RPMI8226 (cell line): ENCODE data around the gene MAEA.

Source experiments
- DNase-seq: peaks from one replicate; pipeline ENCODE4 v3.0.0-alpha.2; 2015

Gene MAEA

DNA sequence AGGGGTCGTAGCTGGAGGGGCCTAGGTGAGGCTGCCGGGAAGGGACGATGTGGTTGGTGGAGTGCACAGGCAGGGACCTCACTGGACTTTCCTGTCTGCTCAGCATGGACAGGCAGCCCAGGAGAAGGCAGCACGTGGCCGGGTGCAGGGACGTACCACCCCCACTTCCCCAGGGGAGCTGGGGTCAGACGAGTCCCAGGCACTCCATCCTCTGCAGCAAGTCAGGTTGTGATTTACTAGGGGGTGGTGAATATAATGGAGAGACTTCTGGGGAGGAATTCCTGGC is 39.2 kb upstream of the MAEA start:
- no peak for DNase-seq

DNA sequence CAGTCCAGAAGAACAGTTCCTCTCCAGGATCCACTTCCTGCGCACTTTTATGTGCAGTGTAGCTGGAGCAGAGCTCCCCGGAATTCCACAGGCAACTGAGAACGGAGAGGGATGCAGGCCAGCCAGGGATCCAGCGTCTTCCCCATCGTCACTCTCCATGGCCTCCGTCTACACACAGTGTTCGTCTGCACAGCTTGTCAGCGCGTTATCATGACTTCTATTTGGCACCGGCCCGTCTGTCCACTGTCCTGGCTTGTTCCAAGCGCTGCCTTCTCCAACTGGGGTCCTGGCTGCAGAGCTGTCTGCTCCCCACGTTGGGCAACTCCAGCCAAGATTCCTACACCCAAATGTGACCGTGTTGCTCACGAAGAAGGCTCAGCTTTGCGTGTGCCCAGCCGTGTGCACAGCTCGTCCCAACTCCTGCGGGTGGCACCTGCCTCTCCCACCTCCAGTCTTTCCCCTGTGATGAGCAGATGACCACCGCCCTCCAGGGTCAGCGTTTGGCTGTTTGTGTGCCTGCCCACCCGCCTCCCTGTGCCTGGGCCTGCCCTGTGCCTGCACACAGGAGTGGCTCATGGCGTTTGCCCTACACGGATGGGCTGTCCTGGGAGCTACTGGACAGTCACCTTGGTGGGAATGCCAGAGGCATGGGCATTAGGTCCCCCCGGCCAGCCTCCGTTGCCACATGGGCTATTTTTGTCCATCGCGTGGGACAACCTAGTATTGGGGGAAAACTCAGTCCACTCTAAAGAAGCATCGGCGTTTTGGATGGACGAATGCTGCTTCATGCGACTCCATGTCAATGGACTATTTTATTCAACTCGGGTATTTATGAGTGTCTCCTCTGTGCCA is 38.5 kb upstream of the MAEA start:
- no peak for DNase-seq

DNA sequence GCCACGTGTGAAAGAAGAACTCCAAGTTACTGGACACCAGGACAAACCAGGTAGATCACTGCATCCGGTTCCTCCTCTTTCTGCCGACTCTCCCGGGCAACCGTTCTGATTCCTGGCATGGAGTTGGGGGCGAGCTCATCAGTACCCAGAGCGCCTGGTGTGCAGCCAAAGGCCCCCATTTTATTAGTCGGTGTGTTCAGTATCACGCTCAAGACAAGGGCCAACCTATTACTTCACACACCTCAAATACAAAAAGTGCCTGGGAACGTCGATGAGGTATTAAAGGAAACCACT is 38.0 kb upstream of the MAEA start:
- no peak for DNase-seq

DNA sequence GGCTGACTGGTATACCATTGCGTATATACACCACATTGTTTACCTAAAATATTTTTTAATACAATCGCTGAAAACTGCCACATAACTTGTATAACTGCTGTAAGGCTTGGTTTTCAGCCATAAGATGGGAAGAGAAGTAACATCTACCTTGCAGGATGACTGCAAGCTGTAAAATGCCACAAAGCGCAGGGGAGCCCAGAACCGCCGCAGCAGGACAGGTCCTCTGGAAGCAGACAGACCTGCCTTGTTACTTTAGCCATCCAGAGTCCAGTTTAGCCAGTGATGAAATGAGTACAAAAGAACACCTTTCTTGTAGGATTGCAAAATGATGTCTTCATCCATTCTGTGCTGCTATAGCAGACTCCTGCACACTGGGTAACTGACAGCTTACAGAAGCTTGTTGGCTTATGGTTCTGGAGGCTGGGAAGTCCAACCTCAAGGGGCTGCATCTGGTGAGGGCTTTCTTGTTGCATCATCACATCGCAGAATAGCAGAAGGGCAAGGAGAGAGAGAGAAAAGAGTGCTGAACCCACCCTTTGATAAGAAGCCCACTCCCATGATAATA is 36.7 kb upstream of the MAEA start:
- no peak for DNase-seq

DNA sequence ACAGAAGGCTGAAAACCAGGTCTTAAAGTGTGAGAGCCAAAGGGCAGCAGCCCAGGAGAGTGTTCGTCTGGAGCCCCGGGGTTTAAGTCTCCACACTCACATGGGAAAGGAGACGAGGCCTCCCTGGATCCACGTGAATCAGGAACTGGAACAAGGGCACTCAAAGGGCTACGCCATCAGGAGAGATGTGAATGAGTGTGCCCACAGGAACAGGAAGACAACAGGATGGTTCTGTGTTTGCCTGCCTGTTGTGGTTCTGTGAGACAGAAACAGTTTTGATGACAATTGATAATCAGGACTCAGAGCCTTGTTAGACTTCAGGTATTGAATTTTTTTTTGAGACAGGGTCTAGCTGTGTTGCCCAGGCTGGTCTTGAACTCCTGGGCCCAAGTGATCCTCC is 35.9 kb upstream of the MAEA start:
- DNase-seq: no peak

DNA sequence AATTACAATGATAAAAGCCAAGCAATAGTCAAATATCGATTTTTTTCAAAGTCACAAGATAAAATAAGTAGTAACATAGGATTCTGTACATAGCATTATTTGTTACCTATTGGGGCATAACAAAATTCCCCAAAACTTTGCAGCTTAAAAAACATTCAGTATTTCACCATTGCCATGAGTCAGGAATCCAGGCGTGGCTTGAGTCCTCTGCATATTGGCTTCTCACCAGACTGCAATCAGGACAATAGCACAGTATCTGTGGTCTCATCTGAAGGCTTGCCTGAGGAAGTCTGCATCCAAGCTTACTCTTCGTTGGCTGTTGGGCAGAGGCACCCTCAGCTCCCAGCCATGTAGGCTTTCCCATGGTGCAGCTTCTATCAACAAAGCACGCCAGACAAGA is 34.5 kb upstream of the MAEA start:
- no peak for DNase-seq

DNA sequence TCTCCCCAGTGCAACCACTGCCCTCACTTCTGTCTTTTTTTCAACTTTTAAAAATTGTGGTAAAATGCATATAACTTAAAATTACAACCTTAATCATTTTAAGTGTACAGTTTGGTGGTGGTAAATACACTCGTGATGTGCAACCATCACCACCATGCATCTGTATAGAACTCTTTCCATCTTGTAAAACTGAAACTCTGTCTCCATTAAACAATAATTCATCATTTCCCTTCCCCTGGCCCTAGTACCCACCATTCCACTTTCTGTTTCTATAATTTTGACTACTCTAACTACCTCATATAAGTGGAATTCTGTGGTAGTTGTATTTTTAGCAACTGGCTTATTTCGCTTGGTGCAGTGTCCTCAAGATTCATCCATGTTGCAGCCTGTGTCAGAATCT is 34.0 kb upstream of the MAEA start:
- no peak for DNase-seq

DNA sequence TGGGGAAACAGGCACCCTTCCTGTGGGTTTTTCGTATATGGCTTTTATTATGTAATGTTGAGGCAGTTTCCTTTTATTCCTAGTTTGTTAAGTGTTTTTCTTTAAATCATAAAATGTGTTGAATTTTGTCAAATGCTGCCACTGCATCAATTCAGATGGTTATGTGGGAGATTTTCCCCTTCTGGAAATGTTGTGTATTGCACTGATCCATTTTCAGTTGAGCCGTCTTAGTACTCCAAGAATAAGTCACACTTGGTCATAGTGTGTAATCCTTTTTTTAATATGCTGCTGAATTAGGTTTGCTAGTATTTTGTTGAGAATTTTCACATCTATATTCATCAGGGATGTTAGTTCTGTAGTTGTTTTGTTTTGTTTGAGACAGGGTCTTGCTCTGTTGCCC is 31.2 kb upstream of the MAEA start:
- no peak for DNase-seq

DNA sequence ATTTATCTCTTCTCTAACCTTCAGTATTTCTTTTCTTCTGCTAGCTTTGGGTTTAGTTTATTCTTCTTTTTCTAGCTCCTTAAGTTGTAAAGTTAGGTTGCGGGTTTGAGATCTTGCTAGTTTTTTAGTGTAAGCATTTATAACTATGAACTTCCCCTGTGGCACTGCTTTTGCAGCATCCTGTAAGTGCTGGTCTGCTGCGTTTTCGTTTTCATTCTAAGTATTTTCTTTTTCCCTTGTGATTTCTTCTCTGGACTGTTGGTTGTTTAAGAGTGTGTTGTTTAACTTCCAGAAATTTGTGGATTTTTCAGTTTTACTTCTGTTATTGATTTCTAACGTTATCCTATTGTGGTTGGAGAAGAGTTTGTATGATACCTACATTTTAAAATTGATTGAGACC is 29.7 kb upstream of the MAEA start:
- no peak for DNase-seq

DNA sequence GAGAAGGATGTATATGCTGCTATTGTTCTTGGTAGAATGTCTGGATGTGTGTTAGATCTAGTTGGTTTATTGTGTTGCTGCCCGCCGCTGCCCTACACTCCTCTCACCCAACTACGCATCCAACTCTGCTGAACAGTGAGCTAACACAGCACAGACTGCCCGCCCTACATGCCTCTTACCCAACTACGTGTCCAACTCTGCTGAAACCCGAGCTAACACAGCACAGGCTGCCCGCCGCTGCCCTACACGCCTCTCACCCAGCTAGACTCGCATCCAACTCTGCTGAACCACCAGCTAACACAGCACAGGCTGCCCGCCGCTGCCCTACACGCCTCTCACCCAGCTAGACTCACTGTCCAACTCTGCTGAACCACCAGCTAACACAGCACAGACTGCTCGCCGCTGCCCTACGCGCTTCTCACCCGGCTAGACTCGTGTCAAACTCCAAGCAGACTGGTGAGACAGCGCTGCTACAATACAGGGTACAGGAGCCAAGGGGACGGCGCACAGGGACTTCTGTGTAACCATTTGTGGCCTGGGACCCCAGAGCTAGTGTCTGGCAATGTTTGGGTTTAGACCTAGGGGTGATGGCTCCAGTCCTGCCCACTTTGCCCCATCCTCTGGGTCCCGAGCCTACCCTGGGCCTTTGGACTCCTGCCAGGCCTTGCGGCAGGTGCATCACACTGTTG is 29.1 kb upstream of the MAEA start:
- no peak for DNase-seq

DNA sequence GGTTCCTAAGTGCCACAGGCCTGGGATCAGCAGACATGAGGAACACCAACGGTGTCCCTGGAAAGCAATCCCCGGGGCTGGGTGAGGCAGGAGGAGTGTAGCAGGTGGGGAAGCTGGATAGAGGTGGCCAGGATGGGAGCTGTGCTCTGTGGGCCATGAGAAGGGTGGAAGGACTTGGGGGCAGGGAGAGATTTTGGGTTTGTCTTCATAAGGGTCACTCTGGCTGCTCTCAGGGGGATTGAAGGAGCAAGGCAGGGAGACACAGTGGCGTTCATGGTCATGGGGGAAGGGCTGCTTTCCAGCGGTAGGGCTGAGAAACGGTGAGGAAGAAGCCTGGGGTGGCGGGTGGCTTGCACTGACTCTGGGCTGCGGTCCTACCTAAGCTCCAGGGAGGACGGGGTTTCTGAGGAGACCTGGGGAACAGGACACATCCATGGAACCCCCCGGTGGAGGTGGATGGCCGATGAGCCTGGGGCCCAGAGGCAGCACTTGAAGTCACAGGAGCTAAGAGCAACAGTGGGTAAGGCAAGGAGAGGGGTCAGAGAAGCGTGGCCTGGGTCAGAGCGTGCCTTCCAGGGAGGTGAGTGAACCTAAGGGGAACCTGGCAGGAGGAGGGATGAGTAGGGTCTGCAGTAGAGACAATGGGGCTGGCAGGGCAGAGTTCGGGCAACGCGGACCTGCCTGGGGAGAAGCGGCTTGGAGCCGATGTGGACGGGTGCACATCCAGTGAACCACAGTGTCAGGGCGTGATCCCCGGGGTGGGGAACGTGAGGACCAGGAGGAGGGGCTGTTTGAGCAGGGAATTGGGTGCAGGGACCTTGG is 28.4 kb upstream of the MAEA start:
- DNase-seq: no peak

DNA sequence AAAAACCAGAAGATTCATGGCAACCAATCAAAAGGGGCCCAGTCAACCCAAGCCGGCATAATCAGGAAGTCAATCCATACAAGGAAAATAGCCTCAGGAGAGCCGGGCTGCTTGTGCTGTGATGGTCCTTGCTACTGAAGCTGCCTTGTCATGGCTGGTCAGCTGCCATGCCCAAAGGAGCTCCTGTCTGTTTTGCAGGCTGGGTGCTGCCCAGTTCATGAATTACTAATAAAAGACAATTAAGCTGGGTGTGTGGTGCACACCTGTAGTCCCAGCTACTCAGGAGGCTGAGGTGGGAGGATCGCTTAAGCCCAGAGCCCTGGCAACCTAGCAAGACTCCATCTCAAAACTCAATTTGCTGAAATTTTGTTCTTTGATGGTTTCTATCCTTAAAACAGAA is 24.7 kb upstream of the MAEA start:
- DNase-seq: no peak

DNA sequence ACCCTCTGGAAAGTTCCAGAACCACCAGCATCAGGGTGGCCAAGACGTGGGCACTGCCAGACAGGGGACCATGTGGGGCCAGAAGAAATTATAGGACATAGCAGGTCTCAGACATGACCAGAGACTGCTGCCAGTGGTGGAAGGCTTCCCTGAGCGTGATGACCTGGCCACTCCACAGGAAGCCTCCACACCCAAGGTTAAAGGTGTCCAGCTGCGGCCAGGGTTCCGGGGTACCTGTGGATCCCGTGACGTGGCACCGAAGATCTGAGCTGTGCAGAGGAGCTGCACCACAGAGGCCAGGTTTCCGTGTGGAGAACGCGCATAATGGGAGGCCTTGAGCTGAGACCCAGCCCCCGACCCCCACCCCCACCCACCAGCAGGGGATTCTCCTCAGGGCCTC is 24.3 kb upstream of the MAEA start:
- no peak for DNase-seq

DNA sequence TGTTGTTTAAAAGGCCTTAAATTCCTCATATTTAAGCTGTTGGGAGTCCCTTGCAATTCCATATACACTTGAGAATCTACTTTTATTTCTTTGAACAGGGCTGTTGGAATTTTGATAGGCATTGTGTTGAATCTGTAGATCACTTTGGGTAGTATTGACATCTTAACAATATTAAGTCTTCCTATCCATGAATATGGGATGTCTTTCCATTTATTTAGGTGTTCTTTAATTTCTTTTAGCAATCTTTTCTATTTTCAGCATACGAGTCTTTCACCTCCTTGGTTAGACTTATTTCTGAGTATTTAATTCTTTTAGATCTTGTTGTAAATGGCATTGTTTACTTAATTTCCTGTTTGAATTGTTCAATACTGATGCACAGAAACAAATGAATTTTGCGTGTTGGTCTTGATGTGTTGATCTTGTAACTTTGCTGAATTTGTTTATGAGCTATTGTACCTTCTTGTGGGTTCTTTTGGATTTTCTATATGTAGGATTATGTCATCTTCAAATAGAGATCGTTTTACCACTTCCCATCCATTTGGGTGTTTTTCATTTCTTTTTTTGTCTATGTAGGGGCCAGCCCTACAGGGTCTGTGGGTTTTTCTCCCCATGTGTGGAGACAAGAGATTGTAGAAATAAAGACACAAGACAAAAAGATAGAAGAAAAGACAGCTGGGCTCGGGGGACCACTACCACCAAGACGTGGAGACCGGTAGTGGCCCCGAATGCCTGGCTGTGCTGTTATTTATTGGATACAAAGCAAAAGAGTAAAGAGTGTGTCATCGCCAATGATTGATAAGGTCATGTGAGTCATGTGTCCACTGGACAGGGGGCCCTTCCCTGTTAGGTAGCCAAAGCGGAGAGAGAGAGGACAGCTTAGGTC is 22.6 kb upstream of the MAEA start:
- DNase-seq: no peak

DNA sequence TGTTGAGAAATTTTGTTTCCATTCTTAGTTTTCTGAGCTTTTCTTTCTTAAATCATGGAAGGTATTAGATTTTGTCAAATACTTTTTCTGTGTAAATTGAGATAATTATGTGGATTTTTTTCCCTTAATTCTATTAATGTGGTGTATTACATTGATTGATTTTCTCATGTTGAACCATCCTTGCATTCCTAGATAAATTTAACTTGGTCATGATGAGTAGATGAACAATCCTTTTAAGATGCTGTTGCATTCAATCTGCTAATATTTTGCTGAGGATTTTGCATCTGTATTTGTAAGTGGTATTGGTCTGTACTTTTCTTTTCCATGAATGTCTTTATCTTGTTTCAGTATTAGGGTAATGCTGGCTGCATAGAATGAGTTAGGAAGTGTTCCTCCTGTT is 20.5 kb upstream of the MAEA start:
- DNase-seq: no peak

DNA sequence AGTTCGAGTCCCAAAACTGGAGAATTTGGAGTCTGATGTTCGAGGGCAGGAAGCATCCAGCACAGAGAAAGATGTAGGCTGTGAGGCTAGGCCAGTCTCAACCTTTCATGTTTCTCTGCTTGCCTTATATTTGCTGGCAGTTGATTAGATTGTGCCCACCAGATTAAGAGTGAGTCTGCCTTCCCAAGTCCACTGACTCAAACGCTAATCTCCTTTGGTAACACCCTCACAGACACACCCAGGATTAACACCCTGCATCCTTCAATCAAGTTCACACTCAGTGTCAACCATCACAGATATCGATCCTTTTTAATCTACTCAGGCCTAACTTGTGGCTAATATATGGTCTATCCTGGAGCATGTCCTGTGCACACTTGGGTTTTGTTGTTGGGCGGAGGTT is 18.0 kb upstream of the MAEA start:
- no peak for DNase-seq

DNA sequence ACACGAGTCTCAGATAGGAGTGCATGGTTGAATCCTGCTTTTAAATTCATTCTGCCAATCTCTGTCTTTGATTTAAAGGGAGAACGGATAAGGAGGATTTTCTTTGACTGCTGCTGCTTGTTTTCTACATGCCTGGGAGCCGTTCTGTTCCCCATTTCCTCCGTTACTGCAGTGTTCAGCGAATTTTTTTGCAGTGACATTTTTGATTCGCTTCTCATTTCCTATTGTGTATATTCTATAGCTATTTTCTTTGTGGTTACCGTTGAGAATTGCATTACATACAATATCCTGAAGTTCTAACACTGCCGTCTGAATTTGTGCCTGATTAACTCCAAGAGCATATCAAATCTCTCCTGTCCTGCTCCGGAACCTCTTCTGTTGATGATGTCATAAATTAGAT is 14.8 kb upstream of the MAEA start:
- peak; percentile 21 for DNase-seq

DNA sequence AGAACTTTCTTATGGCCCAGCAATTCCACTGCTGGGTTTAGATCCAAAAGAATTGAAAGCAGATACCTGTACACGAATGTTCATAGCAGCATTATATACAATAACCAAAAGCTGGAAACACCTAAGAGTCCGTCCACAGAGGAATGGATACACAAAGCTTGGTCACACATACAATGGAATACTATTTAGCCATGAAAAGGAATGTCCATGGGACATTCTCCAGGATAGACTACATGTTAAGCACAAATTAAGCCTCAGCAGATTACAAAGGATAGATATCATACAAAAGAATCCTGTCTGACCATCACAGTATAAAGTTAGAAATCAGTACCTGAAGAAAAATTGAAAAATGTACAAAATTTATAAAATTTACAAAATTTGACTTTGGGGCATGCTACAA is 12.7 kb upstream of the MAEA start:
- DNase-seq: no peak

DNA sequence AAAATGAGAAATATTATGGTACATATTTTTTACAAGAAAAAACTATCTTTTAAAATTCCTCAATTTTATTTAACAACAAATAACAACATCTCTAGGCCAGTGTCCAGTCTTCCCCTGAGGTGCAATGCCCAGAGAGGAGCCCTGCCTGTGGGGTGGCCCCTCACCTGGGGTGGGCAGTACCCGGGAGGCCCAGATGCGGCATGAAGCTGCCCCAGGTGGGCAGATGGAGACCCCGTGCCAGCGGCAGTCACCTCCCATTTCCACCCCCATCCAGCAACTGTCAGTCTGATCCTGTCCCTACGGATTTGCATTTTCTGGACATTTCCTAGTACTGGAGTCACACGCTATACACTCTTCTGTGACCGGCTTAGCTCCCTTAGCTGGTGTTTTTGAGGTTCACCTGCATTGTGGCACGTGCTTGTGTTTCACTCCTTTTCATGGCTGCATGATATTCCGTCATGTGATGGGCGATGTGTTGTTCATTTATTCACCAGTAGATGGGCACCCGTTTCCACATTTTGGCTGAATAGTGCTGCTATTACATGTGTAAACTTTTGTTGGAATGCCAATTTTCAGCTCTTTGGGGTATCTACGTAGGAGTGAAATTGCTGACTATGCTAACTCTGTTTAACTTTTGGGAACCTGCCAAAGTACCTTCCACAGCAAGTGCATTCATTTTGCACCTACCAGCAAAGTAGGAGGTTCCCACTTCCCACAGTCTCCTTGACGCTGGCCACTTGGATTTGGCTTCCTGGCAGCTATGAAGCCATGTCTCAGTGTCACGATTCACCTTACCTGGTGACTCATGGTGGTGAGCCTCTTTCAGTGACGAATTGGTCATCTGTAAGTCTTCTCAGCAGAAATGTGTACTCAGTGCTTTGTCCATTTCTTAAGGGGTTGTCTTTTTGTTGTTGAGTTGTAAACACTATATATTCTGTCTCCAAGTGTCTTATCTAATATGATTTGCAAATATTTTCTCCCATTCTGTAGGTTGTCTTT is 11.7 kb upstream of the MAEA start:
- DNase-seq: peak; percentile 65

DNA sequence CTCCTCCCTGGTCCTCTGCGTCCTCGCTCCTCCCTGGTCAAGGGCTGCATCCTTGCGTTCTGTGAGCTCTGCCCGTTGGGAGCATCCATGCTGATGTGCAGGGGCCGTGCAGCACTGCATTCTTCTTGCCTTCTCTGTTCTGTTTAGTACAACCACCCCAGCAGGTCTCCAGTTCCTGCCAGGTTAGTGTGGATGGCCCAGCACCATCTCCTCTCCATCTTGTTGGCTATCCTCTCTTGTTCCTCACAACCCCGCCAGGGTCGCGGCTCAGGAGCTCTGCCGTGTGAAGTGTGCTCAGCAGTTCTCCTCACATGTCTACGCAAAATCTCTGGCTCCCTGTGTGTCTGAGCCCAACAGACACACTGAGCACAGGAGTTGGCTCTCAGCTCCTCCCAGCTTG is 10.4 kb upstream of the MAEA start:
- DNase-seq: no peak

DNA sequence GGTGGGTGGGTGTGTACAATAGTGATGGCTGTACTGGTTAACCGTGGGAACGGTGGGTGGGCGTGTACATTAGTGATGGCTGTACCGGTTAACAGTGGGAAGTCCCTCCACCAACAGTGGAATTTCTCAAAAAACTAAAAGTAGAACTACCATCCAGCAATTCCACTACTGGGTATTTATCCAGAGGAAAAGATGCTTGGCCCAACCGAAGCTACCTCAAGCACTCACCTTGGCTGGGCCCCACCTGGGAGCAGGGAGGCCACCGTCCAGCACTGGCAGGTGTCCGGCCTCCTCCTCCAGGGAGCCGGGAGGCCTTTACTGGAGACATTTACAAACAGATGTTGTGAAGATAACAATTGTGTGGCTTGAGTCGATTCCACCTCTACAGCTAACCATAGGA is 6.0 kb upstream of the MAEA start:
- DNase-seq: no peak
